RWPE1 (cell line): ENCODE measurements around the gene FAM114A1.

ENCODE experiments used
- CTCF ChIA-PET: fragments of 350-600 bp; sonication (Branson Sonifier 250); formaldehyde crosslinking; extraction: SDS; loops from one replicate; lab custom pipeline; 2021; lab: Yijun Ruan, JAX
- POLR2A ChIA-PET: fragments of 400-600 bp; formaldehyde crosslinking; extraction: SDS; loops from one replicate; lab custom pipeline; 2020; ENCODE audit warnings: antibody characterized with exemption; ENCODE audit not compliant: low non-redundant PET; lab: Yijun Ruan, JAX
- DNase-seq: peaks from one replicate; pipeline ENCODE4 v3.0.0; 2012; ENCODE audit warnings: low spot score
- H3K27ac ChIP-seq: fragments of 450-650 bp; 2 replicates; pipeline ENCODE4 v1.5.1; 2017
- CTCF ChIP-seq: fragments of 450-650 bp; conservative IDR thresholded peaks from 2 replicates; pipeline ENCODE4 v1.5.1; 2017; ENCODE audit warnings: low read depth, mild to moderate bottlenecking

The FAM114A1 gene

GRCh38 chr4:38865445-38865844 is 2.2 kb upstream of the FAM114A1 start:
- POLR2A ChIA-PET = no interaction called here
- no peak for TF ChIP-seq CTCF
- no peak for DNase-seq
- H3K27ac ChIP-seq = no peak overlapping the region
- CTCF ChIA-PET = interaction anchor here (0.7 kb wide), 1 partner anchor 61 kb away, joined by 4 read pairs; no protein-coding TSS in a partner anchor

GRCh38 chr4:38866973-38867477 is 581 bp upstream of the FAM114A1 start:
- ChIA-PET POLR2A (no interaction called here), CTCF (interaction anchor here (0.6 to 0.7 kb wide), 2 partner anchors 207 to 316 kb away, joined by 3 read pairs; no protein-coding TSS in a partner anchor)
- TF ChIP-seq CTCF = no peak
- no peak for DNase-seq
- H3K27ac ChIP-seq = peak overlapping the region; percentile 84

GRCh38 chr4:38868059-38868960 is 704 bp downstream of the FAM114A1 start:
- ChIA-PET CTCF (no interaction called here), POLR2A (no interaction called here)
- no peak for TF ChIP-seq CTCF
- H3K27ac ChIP-seq = peak overlapping the region; percentile 84
- DNase-seq = no peak

- ChIA-PET CTCF (interaction anchor here (0.6 kb wide), 1 partner anchor 134 kb away, joined by 3 read pairs; no protein-coding TSS in a partner anchor), POLR2A (no interaction called here)
These were observed 1.9 kb downstream of the FAM114A1 start for GRCh38 chr4:38869511-38869910.

GRCh38 chr4:38870098-38870808 is 2.6 kb downstream of the FAM114A1 start:
- ChIA-PET CTCF (interaction anchor here (0.6 kb wide), 1 partner anchor 1204 kb away, joined by 3 read pairs; no protein-coding TSS in a partner anchor), POLR2A (no interaction called here)
- no peak overlapping the region for H3K27ac ChIP-seq
- no peak for DNase-seq
- TF ChIP-seq CTCF = no peak

More at GRCh38 chr4:38869511-38869910, 1.9 kb downstream of the FAM114A1 start:
- DNase-seq = no peak
- no peak for TF ChIP-seq CTCF
- no peak overlapping the region for H3K27ac ChIP-seq

GRCh38 chr4:38871593-38871992 is 4.0 kb downstream of the FAM114A1 start:
- no peak for DNase-seq
- no peak overlapping the region for H3K27ac ChIP-seq
- no peak for TF ChIP-seq CTCF
- CTCF ChIA-PET = no interaction called here
- POLR2A ChIA-PET = no interaction called here
